Hepatocyte (in vitro differentiated cells): Measurements from ENCODE around the gene TBX3. TPM values are rescaled to one million over a fixed set of nuclear protein-coding genes. Genes with fewer than 3 reads are reported as not detected.

Source experiments
- DNase-seq: peaks from one replicate; pipeline ENCODE4 v3.0.0-alpha.2; 2016; ENCODE audit warnings: low spot score
- H2AFZ ChIP-seq: fragments of 200-600 bp; sonication (generic); 2 replicates; pipeline ENCODE4 v1.6.0; 2016; ENCODE audit warnings: antibody characterized with exemption, mild to moderate bottlenecking
- H3K27ac ChIP-seq: fragments of 200-600 bp; sonication (generic); 2 replicates; pipeline ENCODE4 v1.5.1; 2016; ENCODE audit warnings: mild to moderate bottlenecking
- H3K27me3 ChIP-seq: fragments of 200-600 bp; sonication (generic); 2 replicates; pipeline ENCODE4 v1.6.1; 2016
- H3K36me3 ChIP-seq: fragments of 200-600 bp; sonication (generic); replicated peaks from 2 replicates; pipeline ENCODE4 v1.5.1; 2016; ENCODE audit warnings: low read depth; ENCODE audit not compliant: insufficient read depth
- H3K4me1 ChIP-seq: fragments of 200-600 bp; sonication (generic); 2 replicates; pipeline ENCODE4 v1.5.1; 2016; ENCODE audit warnings: mild to moderate bottlenecking, moderate library complexity; ENCODE audit not compliant: insufficient read depth
- H3K4me2 ChIP-seq: fragments of 200-600 bp; sonication (generic); 2 replicates; pipeline ENCODE4 v1.6.0; 2016
- H3K4me3 ChIP-seq: fragments of 200-600 bp; sonication (generic); 2 replicates; pipeline ENCODE4 v1.5.1; 2016; ENCODE audit warnings: mild to moderate bottlenecking
- H3K79me2 ChIP-seq: fragments of 200-600 bp; sonication (generic); 2 replicates; pipeline ENCODE4 v1.6.0; 2017; ENCODE audit warnings: mild to moderate bottlenecking
- H3K9me2 ChIP-seq: fragments of 200-600 bp; sonication (generic); replicated peaks from 2 replicates; pipeline ENCODE4 v1.6.0; 2017; ENCODE audit warnings: mild to moderate bottlenecking; ENCODE audit not compliant: insufficient read depth
- H3K9me3 ChIP-seq: fragments of 200-600 bp; sonication (generic); 2 replicates; pipeline ENCODE4 v1.5.1; 2016; ENCODE audit warnings: low read depth, mild to moderate bottlenecking
- H4K20me1 ChIP-seq: fragments of 200-600 bp; sonication (generic); 2 replicates; pipeline ENCODE4 v1.6.0; 2016; ENCODE audit warnings: mild to moderate bottlenecking; ENCODE audit not compliant: insufficient read depth, poor library complexity, severe bottlenecking
- CTCF ChIP-seq: fragments of 200-600 bp; sonication (generic); IDR thresholded peaks from 2 replicates; pipeline ENCODE4 v1.5.1; 2016; ENCODE audit warnings: antibody characterized with exemption, mild to moderate bottlenecking; ENCODE audit not compliant: poor library complexity
- EZH2 ChIP-seq: fragments of 200-600 bp; sonication (generic); IDR thresholded peaks from 2 replicates; pipeline ENCODE4 v1.6.1; 2016; ENCODE audit warnings: antibody characterized with exemption, mild to moderate bottlenecking, borderline replicate concordance
- EZH2phosphoT487 ChIP-seq: fragments of 200-600 bp; sonication (generic); IDR thresholded peaks from one replicate; pipeline ENCODE4 v1.6.1; 2018; ENCODE audit warnings: antibody characterized with exemption, mild to moderate bottlenecking, low read depth, moderate library complexity; ENCODE audit not compliant: unreplicated experiment, severe bottlenecking
- WGBS: methylation state at CpG from one replicate; pipeline ENCODE4 v1.1.6; 2016; ENCODE audit warnings: low lambda C conversion rate; ENCODE audit errors: missing lambda C conversion rate; 5-methylcytosine and 5-hydroxymethylcytosine counted together
- polyA plus RNA-seq: library from polyadenylated mRNA; unstranded; fragments of >200 nt; fragmentation: Nextera tagmentation; extraction: Ambion mirVana; gene quantifications from 2 replicates; pipeline ENCODE4 v1.2.1, GENCODE V29; 2016
- total RNA-seq: library from RNA; depleted of rRNA; stranded (reverse); fragments of >200 nt; gene quantifications from 2 replicates; pipeline ENCODE4 v1.2.3, GENCODE V29; 2014

The TBX3 gene
- total and polyA plus RNA-seq, 2 experiments from 2014 or later: 109 to 133 TPM

DNA sequence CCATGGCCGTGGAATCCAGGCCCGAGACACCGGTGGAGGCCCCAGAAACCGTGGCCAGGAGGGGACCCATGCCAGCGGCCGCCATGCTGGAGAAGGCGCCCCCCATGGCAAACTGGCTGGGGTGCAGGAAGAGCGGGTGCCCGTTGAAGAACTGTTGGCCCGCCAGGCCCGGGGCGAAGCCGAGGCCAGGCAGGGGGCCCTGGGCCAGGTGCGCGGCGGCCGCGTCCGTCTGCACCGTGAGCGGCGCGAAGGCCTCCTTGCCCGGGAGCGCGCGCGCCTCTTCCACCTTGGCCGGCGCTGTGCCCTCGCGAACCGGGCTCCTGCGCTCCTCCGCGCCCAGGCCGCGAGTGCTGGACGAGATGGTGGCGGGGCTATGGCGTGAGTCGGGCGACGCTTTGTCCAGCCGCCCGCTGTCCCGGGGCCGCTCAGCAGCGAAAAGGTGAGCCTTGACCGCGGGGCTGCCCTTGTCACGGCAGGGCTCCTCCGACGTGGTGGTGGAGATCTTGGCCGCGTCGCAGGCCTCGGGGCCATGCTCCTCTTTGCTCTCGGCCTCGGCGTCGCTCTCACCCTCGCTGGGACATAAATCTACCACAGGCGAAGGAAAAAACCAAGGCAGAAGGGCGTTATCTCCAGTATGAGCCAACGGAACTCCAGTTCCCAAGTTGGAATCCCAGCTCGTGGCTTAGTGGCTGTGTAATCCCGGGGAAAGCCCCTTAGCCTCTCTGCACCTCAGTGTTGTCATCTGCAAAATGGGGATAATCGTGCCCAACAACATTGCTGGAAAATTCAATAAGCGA lies 9.5 kb downstream of the TBX3 start:
- H2AFZ ChIP-seq: no peak overlapping the region
- H3K79me2 ChIP-seq: peaks cover 91% of the 10 kb centered on the region
- no peaks in the 10 kb centered on the region for H3K27me3 ChIP-seq
- H3K4me2 ChIP-seq: peak overlapping the region; percentile 78
- peak; percentile 41 for DNase-seq
- H3K27ac ChIP-seq: peak overlapping the region; percentile 97
- no peaks in the 10 kb centered on the region for H3K36me3 ChIP-seq
- no peak for TF ChIP-seq EZH2phosphoT487
- 20% methylated on average over 65 of the region's 70 CpGs for WGBS
- no peaks in the 10 kb centered on the region for H3K9me2 ChIP-seq
- no peaks in the 10 kb centered on the region for H3K9me3 ChIP-seq
- peaks cover 39% of the 10 kb centered on the region for H3K4me1 ChIP-seq
- peaks cover 28% of the 10 kb centered on the region for H4K20me1 ChIP-seq
- peak overlapping the region; percentile 9 for H3K4me3 ChIP-seq

GRCh38 chr12:114673901-114674250 lies 10.1 kb downstream of the TBX3 start:
- peak overlapping the region; percentile 5 for H3K4me3 ChIP-seq
- H3K9me2 ChIP-seq: no peaks in the 10 kb centered on the region
- H3K4me1 ChIP-seq: peaks cover 43% of the 10 kb centered on the region
- H3K4me2 ChIP-seq: peak overlapping the region; percentile 78
- no peaks in the 10 kb centered on the region for H3K9me3 ChIP-seq
- H3K79me2 ChIP-seq: peaks cover 89% of the 10 kb centered on the region
- peak overlapping the region; percentile 97 for H3K27ac ChIP-seq
- H4K20me1 ChIP-seq: peaks cover 23% of the 10 kb centered on the region
- H3K27me3 ChIP-seq: no peaks in the 10 kb centered on the region
- TF ChIP-seq EZH2 (no peak), EZH2phosphoT487 (no peak), CTCF (no peak)
- no peak overlapping the region for H2AFZ ChIP-seq
- no peaks in the 10 kb centered on the region for H3K36me3 ChIP-seq
- DNase-seq: no peak
- WGBS: 44% methylated on average over 12 of the region's 12 CpGs

- TF ChIP-seq EZH2phosphoT487: no peak
- TF ChIP-seq CTCF: no peak
- no peak for TF ChIP-seq EZH2
- peak; percentile 68 for DNase-seq
- peaks cover 21% of the 10 kb centered on the region for H4K20me1 ChIP-seq
- H3K27me3 ChIP-seq: no peaks in the 10 kb centered on the region
- no peaks in the 10 kb centered on the region for H3K9me2 ChIP-seq
- H3K79me2 ChIP-seq: peaks cover 83% of the 10 kb centered on the region
- WGBS: 34% methylated on average over 10 of the region's 10 CpGs
- no peak overlapping the region for H2AFZ ChIP-seq
- no peaks in the 10 kb centered on the region for H3K36me3 ChIP-seq
- peak overlapping the region; percentile 97 for H3K27ac ChIP-seq
- H3K4me3 ChIP-seq: peak overlapping the region; percentile 27
- H3K4me1 ChIP-seq: peaks cover 46% of the 10 kb centered on the region
- H3K9me3 ChIP-seq: no peaks in the 10 kb centered on the region
- peak overlapping the region; percentile 78 for H3K4me2 ChIP-seq
Observed at GRCh38 chr12:114673169-114673833, 10.7 kb downstream of the TBX3 start.

GRCh38 chr12:114672817-114673168 lies 11.2 kb downstream of the TBX3 start:
- 32% methylated on average over 4 of the region's 4 CpGs for WGBS
- TF ChIP-seq CTCF: no peak
- no peak for TF ChIP-seq EZH2phosphoT487
- no peak for TF ChIP-seq EZH2
- H3K27me3 ChIP-seq: no peaks in the 10 kb centered on the region
- no peaks in the 10 kb centered on the region for H3K9me3 ChIP-seq
- peaks cover 18% of the 10 kb centered on the region for H4K20me1 ChIP-seq
- H3K79me2 ChIP-seq: peaks cover 78% of the 10 kb centered on the region
- peak overlapping the region; percentile 78 for H3K4me2 ChIP-seq
- H3K4me3 ChIP-seq: peak overlapping the region; percentile 27
- no peak overlapping the region for H2AFZ ChIP-seq
- DNase-seq: peak; percentile 46
- no peaks in the 10 kb centered on the region for H3K36me3 ChIP-seq
- peaks cover 46% of the 10 kb centered on the region for H3K4me1 ChIP-seq
- H3K9me2 ChIP-seq: no peaks in the 10 kb centered on the region
- peak overlapping the region; percentile 97 for H3K27ac ChIP-seq
